ENCODE data around the gene PTPRR.

DNA sequence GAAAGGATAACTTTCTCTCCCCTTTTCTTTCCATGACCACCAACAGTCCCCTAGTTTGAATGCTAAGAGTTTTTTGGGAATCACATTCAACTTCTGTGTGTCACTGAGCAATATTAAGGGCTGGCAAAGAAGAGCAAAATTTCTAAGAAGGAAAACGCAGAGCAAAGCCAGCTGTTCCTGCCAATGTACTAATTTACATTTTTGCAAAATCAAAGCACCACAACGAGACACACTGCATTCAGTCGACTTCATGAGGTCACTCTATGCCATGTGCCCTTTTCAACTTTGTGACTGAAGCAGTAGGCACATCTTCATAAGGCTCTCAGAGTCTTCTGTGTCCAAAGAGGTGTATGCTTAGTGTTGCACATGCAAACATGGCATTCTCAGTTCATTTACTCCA, 66.4 kb downstream of the PTPRR start:
- TF ChIP-seq, protein P1, sequence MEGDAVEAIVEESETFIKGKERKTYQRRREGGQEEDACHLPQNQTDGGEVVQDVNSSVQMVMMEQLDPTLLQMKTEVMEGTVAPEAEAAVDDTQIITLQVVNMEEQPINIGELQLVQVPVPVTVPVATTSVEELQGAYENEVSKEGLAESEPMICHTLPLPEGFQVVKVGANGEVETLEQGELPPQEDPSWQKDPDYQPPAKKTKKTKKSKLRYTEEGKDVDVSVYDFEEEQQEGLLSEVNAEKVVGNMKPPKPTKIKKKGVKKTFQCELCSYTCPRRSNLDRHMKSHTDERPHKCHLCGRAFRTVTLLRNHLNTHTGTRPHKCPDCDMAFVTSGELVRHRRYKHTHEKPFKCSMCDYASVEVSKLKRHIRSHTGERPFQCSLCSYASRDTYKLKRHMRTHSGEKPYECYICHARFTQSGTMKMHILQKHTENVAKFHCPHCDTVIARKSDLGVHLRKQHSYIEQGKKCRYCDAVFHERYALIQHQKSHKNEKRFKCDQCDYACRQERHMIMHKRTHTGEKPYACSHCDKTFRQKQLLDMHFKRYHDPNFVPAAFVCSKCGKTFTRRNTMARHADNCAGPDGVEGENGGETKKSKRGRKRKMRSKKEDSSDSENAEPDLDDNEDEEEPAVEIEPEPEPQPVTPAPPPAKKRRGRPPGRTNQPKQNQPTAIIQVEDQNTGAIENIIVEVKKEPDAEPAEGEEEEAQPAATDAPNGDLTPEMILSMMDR (IDR thresholded peaks at IDR 0.05; ENCODE audit: low read depth, low read length) = no peak
- no peak for TF ChIP-seq POLR2A (IDR thresholded peaks at IDR 0.05; ENCODE audit: extremely low read depth, insufficient read length)
